B cell (primary cell): Measurements from ENCODE around the gene ADAMTS2.

Experiments
- EZH2 ChIP-seq: IDR thresholded peaks from 2 replicates; pipeline ENCODE4 v1.6.1; 2012; ENCODE audit warnings: borderline replicate concordance, low read depth, mild to moderate bottlenecking, moderate library complexity, low read length; ENCODE audit not compliant: insufficient read depth, poor library complexity, severe bottlenecking
- TF ChIP-seq, protein P1 (sequence below): fragments of 200-600 bp; IDR thresholded peaks from one replicate; pipeline ENCODE4 v1.8.0; 2022; ENCODE audit warnings: antibody characterized with exemption, mild to moderate bottlenecking

- TF ChIP-seq, protein P1, sequence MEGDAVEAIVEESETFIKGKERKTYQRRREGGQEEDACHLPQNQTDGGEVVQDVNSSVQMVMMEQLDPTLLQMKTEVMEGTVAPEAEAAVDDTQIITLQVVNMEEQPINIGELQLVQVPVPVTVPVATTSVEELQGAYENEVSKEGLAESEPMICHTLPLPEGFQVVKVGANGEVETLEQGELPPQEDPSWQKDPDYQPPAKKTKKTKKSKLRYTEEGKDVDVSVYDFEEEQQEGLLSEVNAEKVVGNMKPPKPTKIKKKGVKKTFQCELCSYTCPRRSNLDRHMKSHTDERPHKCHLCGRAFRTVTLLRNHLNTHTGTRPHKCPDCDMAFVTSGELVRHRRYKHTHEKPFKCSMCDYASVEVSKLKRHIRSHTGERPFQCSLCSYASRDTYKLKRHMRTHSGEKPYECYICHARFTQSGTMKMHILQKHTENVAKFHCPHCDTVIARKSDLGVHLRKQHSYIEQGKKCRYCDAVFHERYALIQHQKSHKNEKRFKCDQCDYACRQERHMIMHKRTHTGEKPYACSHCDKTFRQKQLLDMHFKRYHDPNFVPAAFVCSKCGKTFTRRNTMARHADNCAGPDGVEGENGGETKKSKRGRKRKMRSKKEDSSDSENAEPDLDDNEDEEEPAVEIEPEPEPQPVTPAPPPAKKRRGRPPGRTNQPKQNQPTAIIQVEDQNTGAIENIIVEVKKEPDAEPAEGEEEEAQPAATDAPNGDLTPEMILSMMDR: no peak
- TF ChIP-seq EZH2: no peak
Observed at GRCh38 chr5:179153341-179153901, 191.8 kb downstream of the ADAMTS2 start.
